ENCODE results near the gene GABARAPL1. TPM values are rescaled to one million over a fixed set of nuclear protein-coding genes. Genes with fewer than 3 reads are reported as not detected.

GABARAPL1 gene
- total and polyA plus RNA-seq, 2 donors (not counting 1 experiment from before 2014, with no cell fraction given): 4.5 to 11.9 TPM

DNA sequence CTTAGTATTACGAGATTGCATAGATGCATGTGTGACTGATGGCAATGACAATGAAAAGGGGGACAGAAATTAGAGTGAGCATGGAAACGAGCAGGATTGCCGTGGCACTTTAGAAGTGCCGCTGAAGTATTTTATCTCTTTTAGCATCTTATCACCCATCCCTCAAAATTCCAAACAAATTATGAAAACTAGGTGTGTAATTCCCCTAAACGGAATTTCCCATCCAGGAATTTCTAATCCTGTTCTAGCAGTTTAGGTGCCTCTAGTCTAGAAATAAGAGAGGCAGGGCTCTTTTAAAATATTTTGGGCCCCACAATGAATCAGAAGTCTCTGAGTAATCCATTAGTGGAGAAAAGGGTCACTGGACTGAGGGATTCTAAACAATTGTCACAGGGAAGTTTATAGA, 32.9 kb upstream of the GABARAPL1 start:
- H3K9me3 Mint-ChIP-seq (ENCODE audit: insufficient read depth): no peaks in the 10 kb centered on the region
- CTCF ChIA-PET: no interaction called here
- no peak for ATAC-seq (ENCODE audit: low read depth)

DNA sequence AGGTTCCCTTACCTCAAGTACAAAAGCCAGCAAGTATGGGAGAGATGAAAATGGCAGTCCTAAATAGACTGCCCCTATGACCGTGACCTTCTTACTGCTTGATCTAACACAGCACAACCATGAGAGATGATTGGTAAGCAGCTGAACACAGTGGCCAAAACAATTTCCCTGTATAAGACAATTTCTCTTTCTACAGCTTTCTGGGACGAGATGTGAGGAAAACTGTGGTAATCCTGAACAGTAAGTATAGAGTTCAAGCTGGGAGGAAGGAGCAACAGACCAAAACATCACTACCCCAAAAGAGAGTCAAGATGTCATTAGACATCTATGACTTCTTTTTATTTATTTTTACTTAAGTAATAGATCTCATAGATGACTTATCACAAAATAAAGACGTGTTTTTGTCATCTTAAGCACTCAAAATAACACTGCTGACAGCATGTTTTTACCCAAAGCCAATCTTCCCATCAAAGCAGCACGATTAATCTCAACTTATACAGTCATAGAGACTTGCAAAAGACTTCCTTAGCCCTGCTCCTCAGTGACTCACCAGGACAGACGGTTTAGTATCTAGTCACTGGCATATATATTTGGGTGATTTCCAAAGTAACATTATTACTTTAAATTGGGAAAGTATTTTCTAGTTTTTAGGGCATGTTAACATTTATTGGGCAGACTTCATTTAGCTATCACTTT, 30.2 kb upstream of the GABARAPL1 start:
- no peak for TF ChIP-seq EZH2 (IDR thresholded peaks at IDR 0.05; ENCODE audit: borderline replicate concordance, insufficient read depth, low read depth, low read length, poor library complexity, severe bottlenecking)
- TF ChIP-seq, protein P1, sequence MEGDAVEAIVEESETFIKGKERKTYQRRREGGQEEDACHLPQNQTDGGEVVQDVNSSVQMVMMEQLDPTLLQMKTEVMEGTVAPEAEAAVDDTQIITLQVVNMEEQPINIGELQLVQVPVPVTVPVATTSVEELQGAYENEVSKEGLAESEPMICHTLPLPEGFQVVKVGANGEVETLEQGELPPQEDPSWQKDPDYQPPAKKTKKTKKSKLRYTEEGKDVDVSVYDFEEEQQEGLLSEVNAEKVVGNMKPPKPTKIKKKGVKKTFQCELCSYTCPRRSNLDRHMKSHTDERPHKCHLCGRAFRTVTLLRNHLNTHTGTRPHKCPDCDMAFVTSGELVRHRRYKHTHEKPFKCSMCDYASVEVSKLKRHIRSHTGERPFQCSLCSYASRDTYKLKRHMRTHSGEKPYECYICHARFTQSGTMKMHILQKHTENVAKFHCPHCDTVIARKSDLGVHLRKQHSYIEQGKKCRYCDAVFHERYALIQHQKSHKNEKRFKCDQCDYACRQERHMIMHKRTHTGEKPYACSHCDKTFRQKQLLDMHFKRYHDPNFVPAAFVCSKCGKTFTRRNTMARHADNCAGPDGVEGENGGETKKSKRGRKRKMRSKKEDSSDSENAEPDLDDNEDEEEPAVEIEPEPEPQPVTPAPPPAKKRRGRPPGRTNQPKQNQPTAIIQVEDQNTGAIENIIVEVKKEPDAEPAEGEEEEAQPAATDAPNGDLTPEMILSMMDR (IDR thresholded peaks at IDR 0.05): no peak
- no peaks in the 10 kb centered on the region for H3K9me3 Mint-ChIP-seq (ENCODE audit: insufficient read depth)
- Histone ChIP-seq H3K27ac (ENCODE audit: low read length in 2 of 2) (no peak overlapping the region), H3K9ac (ENCODE audit: low read length) (no peak overlapping the region), H3K9me3 (ENCODE audit: control extremely low read depth in 1 of 3, control insufficient read depth in 2 of 3, insufficient read depth in 1 of 3, low read length in 2 of 3) (no peaks in the 10 kb centered on the region), H2AFZ (ENCODE audit: insufficient read depth, low read depth, low read length, poor library complexity, severe bottlenecking) (no peak overlapping the region), H3K4me1 (ENCODE audit: control insufficient read depth in 2 of 2, insufficient read depth in 2 of 2, low read length in 2 of 2) (peaks cover 0 to 5% of the 10 kb centered on the region in 2 donors), H3K4me2 (replicated peaks; ENCODE audit: low read depth, low read length, poor library complexity, severe bottlenecking) (no peak overlapping the region), H3K4me3 (ENCODE audit: control extremely low read depth in 1 of 5, extremely low read depth in 1 of 5, insufficient read depth in 1 of 5, low read depth in 2 of 5, low read length in 4 of 5) (no peak overlapping the region), H3K27me3 (replicated peaks in 1 of 4; ENCODE audit: control extremely low read depth in 1 of 4, control insufficient read depth in 3 of 4, insufficient read depth in 4 of 4, low read length in 3 of 4) (peaks cover 0 to 22% (median 18%) of the 10 kb centered on the region in 4 experiments), H3K79me2 (ENCODE audit: control insufficient read depth, insufficient read depth, low read length) (no peaks in the 10 kb centered on the region), H3K36me3 (replicated peaks in 1 of 2; ENCODE audit: control extremely low read depth in 1 of 2, control insufficient read depth in 1 of 2, extremely low read depth in 1 of 2, insufficient read depth in 2 of 2, low read length in 1 of 2) (no peaks in the 10 kb centered on the region), H4K20me1 (ENCODE audit: control insufficient read depth, insufficient read depth, low read length, poor library complexity, severe bottlenecking) (no peaks in the 10 kb centered on the region)
- ATAC-seq (ENCODE audit: low read depth): no peak
- CTCF ChIA-PET: no interaction called here
- H3K4me1 Mint-ChIP-seq: peaks cover 6% of the 10 kb centered on the region
- POLR2A ChIA-PET: no interaction called here
- no peak overlapping the region for H3K27ac Mint-ChIP-seq
- no peak overlapping the region for H3K4me3 Mint-ChIP-seq
- H3K27me3 Mint-ChIP-seq: peaks cover 57% of the 10 kb centered on the region
- intact Hi-C loops (cut with micrococcal nuclease): no loop called here
- WGBS (ENCODE audit: insufficient coverage): no CpG with 5 or more reads among the region's 5 CpGs
- DNase-seq: no peak

More for the DNA sequence above, 32.9 kb upstream of the GABARAPL1 start:
- H3K79me2 ChIP-seq (ENCODE audit: control insufficient read depth, insufficient read depth, low read length): no peaks in the 10 kb centered on the region
- H2AFZ ChIP-seq (ENCODE audit: insufficient read depth, low read depth, low read length, poor library complexity, severe bottlenecking): no peak overlapping the region
- H3K27ac ChIP-seq (ENCODE audit: low read length in 2 of 2): no peak overlapping the region
- Mint-ChIP-seq H3K4me3 (no peak overlapping the region), H3K4me1 (no peaks in the 10 kb centered on the region), H3K27me3 (peaks cover 50% of the 10 kb centered on the region), H3K27ac (no peak overlapping the region)
- no peaks in the 10 kb centered on the region for H4K20me1 ChIP-seq (ENCODE audit: control insufficient read depth, insufficient read depth, low read length, poor library complexity, severe bottlenecking)
- no peaks in the 10 kb centered on the region for H3K36me3 ChIP-seq (replicated peaks in 1 of 2; ENCODE audit: control extremely low read depth in 1 of 2, control insufficient read depth in 1 of 2, extremely low read depth in 1 of 2, insufficient read depth in 2 of 2, low read length in 1 of 2)
- intact Hi-C loops (cut with micrococcal nuclease): no loop called here
- no peaks in the 10 kb centered on the region for H3K9me3 ChIP-seq (ENCODE audit: control extremely low read depth in 1 of 3, control insufficient read depth in 2 of 3, insufficient read depth in 1 of 3, low read length in 2 of 3)
- TF ChIP-seq EZH2 (IDR thresholded peaks at IDR 0.05; ENCODE audit: borderline replicate concordance, insufficient read depth, low read depth, low read length, poor library complexity, severe bottlenecking): no peak
- TF ChIP-seq, protein P1 (IDR thresholded peaks at IDR 0.05): no peak
- peaks cover 0 to 21% (median 17%) of the 10 kb centered on the region in 4 experiments for H3K27me3 ChIP-seq (replicated peaks in 1 of 4; ENCODE audit: control extremely low read depth in 1 of 4, control insufficient read depth in 3 of 4, insufficient read depth in 4 of 4, low read length in 3 of 4)
- no peak for DNase-seq
- H3K4me3 ChIP-seq (ENCODE audit: control extremely low read depth in 1 of 5, extremely low read depth in 1 of 5, insufficient read depth in 1 of 5, low read depth in 2 of 5, low read length in 4 of 5): no peak overlapping the region
- POLR2A ChIA-PET: no interaction called here
- H3K4me2 ChIP-seq (replicated peaks; ENCODE audit: low read depth, low read length, poor library complexity, severe bottlenecking): no peak overlapping the region
- no peak overlapping the region for H3K9ac ChIP-seq (ENCODE audit: low read length)
- no peaks in the 10 kb centered on the region for H3K4me1 ChIP-seq (ENCODE audit: control insufficient read depth in 2 of 2, insufficient read depth in 2 of 2, low read length in 2 of 2)
- WGBS (ENCODE audit: insufficient coverage): no CpG with 5 or more reads among the region's 5 CpGs
